ENCODE measurements around the gene AQP10.

The AQP10 gene

DNA sequence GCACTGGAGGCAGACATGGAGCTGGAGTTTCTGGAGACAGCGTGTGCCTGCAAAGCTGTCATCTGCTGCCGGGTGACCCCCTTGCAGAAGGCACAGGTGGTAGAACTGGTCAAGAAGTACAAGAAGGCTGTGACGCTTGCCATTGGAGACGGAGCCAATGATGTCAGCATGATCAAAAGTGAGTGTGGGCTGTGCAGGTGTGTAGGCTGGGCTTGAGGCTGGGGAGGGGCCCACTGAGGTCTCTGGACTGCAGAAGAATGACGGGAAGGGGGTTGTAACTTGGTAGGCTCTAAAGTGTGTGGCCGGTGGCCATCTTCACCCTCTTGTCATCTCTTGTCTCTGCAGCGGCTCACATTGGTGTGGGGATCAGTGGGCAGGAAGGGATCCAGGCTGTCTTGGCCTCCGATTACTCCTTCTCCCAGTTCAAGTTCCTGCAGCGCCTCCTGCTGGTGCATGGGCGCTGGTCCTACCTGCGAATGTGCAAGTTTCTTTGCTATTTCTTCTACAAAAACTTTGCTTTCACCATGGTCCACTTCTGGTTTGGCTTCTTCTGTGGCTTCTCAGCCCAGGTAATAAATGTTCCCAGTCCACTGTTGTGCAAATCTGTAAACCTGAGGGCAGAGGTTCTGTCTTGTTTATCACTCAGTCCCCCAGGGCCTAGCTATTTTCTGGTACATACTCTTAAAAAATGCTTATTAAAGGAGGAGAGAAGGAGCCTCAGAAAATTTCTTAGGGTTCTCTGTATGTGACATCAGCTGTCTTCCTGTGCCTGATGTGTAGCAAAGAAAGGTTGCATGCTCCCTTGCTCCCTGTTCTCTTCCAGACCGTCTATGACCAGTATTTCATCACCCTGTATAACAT lies 24.3 kb downstream of the AQP10 start:
- peaks cover 56% of the 10 kb centered on the region for H3K4me1 Mint-ChIP-seq (ENCODE audit: low read depth)
- H3K36me3 Mint-ChIP-seq (ENCODE audit: low read depth): no peaks in the 10 kb centered on the region
- H3K27ac Mint-ChIP-seq: no peak overlapping the region
- peaks cover 3% of the 10 kb centered on the region for H3K27me3 Mint-ChIP-seq
- intact Hi-C loops (cut with micrococcal nuclease): no loop called here
- H3K4me3 Mint-ChIP-seq: no peak overlapping the region
- H3K9me3 Mint-ChIP-seq: no peaks in the 10 kb centered on the region

DNA sequence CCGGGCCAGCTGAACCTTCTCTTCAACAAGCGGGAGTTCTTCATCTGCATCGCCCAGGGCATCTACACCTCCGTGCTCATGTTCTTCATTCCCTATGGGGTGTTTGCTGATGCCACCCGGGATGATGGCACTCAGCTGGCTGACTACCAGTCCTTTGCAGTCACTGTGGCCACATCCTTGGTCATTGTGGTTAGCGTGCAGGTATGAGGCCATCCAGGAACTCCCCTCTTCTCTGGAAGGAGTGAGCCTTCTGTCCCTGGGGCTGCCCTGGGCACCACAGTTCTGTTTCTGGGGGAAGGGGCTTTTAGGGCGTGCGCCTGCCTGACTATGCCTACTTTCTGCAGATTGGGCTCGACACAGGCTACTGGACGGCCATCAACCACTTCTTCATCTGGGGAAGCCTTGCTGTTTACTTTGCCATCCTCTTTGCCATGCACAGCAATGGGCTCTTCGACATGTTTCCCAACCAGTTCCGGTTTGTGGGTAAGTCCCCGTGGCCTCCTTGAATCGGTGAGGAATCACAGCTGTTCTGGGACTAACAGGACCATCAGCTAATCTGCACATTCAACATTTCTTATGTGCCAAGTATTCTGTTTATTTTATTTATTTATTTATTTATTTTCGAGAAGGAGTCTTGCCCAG lies 25.5 kb downstream of the AQP10 start:
- Mint-ChIP-seq H3K27me3 (peaks cover 4% of the 10 kb centered on the region), H3K27ac (peak overlapping the region; percentile 61), H3K4me3 (no peak overlapping the region), H3K36me3 (ENCODE audit: low read depth) (no peaks in the 10 kb centered on the region), H3K9me3 (no peaks in the 10 kb centered on the region), H3K4me1 (ENCODE audit: low read depth) (peaks cover 56% of the 10 kb centered on the region)
- intact Hi-C loops (cut with micrococcal nuclease): no loop called here

DNA sequence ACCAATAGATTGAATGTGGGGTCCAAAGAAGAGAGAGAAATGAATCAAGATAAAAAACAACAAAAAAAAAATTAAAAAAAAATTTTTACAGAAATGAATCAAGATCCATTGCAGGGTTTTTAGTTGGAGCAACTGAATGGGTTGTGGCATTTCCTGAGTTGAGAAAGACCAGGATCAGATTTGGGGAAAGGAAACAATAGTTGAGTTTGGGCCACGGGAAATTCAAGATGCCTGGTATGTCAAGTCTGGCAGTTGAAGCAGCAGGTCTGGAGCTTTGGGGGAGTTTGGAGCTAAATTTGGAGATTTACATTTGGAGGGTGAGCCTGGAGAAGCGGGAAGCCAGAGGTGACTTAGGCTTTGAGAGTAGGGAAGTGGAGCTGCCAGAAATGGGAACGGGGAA lies 27.1 kb downstream of the AQP10 start:
- Mint-ChIP-seq H3K9me3 (no peaks in the 10 kb centered on the region), H3K4me3 (no peak overlapping the region), H3K27ac (no peak overlapping the region), H3K36me3 (ENCODE audit: low read depth) (no peaks in the 10 kb centered on the region), H3K27me3 (peaks cover 11% of the 10 kb centered on the region), H3K4me1 (ENCODE audit: low read depth) (peaks cover 52% of the 10 kb centered on the region)
- intact Hi-C loops (cut with micrococcal nuclease): no loop called here

DNA sequence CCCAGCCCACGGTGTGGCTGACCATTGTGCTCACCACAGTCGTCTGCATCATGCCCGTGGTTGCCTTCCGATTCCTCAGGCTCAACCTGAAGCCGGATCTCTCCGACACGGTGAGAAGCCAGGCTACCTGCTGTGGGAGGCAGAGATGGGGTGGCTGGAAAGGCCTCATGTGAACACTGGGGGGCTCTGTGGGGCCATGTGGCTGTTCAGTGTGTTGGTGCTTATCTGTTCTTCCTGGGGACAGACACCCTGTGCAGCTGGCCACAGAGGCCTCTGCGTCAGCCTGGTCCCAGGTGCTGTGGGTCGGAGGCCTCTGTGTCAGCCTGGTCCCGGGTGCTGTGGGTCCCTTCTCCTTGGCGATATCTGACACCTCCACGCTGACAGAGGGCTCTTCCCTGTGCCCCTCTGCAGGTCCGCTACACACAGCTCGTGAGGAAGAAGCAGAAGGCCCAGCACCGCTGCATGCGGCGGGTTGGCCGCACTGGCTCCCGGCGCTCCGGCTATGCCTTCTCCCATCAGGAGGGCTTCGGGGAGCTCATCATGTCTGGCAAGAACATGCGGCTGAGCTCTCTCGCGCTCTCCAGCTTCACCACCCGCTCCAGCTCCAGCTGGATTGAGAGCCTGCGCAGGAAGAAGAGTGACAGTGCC lies 27.7 kb downstream of the AQP10 start:
- Mint-ChIP-seq H3K4me1 (ENCODE audit: low read depth) (peaks cover 52% of the 10 kb centered on the region), H3K27ac (peak overlapping the region; percentile 16), H3K9me3 (no peaks in the 10 kb centered on the region), H3K27me3 (peaks cover 11% of the 10 kb centered on the region), H3K4me3 (no peak overlapping the region), H3K36me3 (ENCODE audit: low read depth) (no peaks in the 10 kb centered on the region)
- intact Hi-C loops (cut with micrococcal nuclease): no loop called here

DNA sequence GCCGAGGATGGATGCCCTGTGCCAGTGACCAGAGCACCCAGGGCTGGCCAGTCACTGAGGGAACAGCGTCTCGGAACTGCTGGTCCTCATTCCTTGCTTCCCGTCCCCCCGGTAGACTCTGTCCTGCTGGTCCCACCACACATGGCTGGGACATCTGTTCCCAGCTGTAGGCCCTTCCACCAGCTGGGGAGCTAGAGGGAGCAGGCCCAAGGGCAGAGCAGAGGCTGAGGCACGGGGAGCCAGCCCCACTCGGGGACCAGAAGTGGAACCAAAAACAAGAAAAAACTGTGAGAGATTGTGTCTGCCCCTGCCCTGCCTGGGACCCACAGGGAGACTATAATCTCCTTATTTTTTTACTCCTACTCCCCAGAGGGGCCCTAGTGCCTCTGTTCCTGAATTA lies 28.2 kb downstream of the AQP10 start:
- peaks cover 53% of the 10 kb centered on the region for H3K4me1 Mint-ChIP-seq (ENCODE audit: low read depth)
- intact Hi-C loops (cut with micrococcal nuclease): no loop called here
- H3K36me3 Mint-ChIP-seq (ENCODE audit: low read depth): no peaks in the 10 kb centered on the region
- H3K9me3 Mint-ChIP-seq: no peaks in the 10 kb centered on the region
- H3K4me3 Mint-ChIP-seq: no peak overlapping the region
- peak overlapping the region; percentile 16 for H3K27ac Mint-ChIP-seq
- peaks cover 14% of the 10 kb centered on the region for H3K27me3 Mint-ChIP-seq

DNA sequence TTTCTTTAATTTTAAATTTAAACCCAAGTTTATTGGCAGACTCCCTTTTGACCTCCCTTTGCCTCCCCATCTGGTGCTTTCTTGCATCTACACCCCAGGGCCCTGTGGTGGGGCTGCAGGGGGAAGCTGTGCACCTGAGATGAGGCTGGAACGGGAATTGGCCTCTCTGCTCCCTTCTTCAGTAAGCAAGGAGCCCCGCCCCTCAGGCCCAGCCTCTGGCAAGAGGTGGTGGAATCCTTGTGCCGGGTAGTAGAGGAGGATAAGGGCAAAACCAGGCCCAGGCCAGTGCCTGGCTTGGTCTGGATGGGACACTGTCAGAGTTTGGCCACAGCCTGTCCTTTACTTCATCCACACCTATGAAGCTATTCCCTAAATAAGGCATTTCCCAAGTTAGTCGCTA lies 29.5 kb downstream of the AQP10 start:
- peaks cover 59% of the 10 kb centered on the region for H3K4me1 Mint-ChIP-seq (ENCODE audit: low read depth)
- H3K4me3 Mint-ChIP-seq: no peak overlapping the region
- H3K9me3 Mint-ChIP-seq: no peaks in the 10 kb centered on the region
- H3K27ac Mint-ChIP-seq: no peak overlapping the region
- H3K27me3 Mint-ChIP-seq: peaks cover 21% of the 10 kb centered on the region
- H3K36me3 Mint-ChIP-seq (ENCODE audit: low read depth): no peaks in the 10 kb centered on the region
- intact Hi-C loops (cut with micrococcal nuclease): loop anchor here (5.0 kb wide), 1 partner anchor 57 kb away; the partner anchor contains the start of gene IL6R

DNA sequence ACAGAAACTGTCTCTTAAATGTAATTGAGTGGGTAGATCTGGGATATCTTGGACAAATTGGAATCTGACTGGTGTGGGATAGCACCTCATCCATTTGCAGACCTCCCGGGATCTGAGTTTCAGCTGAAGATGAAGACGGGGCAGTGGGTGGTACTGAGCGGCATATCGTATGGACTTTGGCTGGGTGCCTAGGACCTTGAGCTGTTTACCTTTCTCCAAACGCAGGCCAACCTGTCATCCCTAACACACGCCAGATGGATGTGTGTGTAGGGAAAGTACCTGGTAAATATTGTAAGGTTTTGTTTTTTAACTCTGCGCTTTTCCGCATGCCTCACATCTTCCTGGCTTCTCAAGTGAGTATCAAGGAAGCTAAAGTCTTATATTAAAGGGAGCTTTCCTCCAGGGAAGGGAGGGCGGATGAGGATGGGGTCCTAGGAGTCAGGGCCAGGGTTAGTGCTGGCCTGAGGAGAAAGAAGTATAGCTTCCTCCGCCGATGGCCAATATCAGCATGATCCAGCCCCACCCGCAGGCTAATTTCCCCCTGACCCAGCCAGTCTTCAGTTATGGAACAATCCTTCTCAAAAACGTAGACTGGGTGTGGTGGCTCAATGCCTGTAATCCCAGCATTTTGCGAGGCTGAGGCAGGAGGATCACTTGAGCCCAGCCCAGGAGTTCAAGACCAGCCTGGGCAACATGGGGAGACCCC lies 30.6 kb downstream of the AQP10 start:
- intact Hi-C loops (cut with micrococcal nuclease): loop anchor here (5.0 kb wide), 1 partner anchor 56 kb away; the partner anchor contains the start of gene IL6R
- no peak overlapping the region for H3K27ac Mint-ChIP-seq
- H3K27me3 Mint-ChIP-seq: peaks cover 22% of the 10 kb centered on the region
- peaks cover 59% of the 10 kb centered on the region for H3K4me1 Mint-ChIP-seq (ENCODE audit: low read depth)
- H3K9me3 Mint-ChIP-seq: no peaks in the 10 kb centered on the region
- H3K4me3 Mint-ChIP-seq: no peak overlapping the region
- no peaks in the 10 kb centered on the region for H3K36me3 Mint-ChIP-seq (ENCODE audit: low read depth)

DNA sequence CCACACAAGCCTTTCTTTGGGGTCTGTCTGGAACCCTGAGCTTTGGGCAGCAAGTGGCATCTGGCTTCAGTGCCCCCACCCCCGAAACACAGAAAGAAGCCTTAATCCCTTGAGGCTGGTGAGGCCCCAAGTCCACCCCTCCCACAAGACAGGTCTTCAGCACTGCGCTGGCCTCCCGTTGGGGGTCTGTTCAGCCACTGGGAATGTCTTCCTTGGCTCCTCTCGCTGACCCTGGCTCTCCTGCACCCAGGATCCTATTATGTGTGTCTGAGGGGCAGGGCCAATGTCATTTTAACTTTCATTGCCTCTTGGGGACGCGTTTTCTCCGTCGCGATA lies 31.3 kb downstream of the AQP10 start:
- peaks cover 54% of the 10 kb centered on the region for H3K4me1 Mint-ChIP-seq (ENCODE audit: low read depth)
- peak overlapping the region; percentile 74 for H3K27ac Mint-ChIP-seq
- peaks cover 26% of the 10 kb centered on the region for H3K27me3 Mint-ChIP-seq
- no peaks in the 10 kb centered on the region for H3K36me3 Mint-ChIP-seq (ENCODE audit: low read depth)
- intact Hi-C loops (cut with micrococcal nuclease): loop anchor here (5.0 kb wide), 1 partner anchor 55 kb away; the partner anchor contains the start of gene IL6R
- peak overlapping the region; percentile 76 for H3K4me3 Mint-ChIP-seq
- no peaks in the 10 kb centered on the region for H3K9me3 Mint-ChIP-seq

DNA sequence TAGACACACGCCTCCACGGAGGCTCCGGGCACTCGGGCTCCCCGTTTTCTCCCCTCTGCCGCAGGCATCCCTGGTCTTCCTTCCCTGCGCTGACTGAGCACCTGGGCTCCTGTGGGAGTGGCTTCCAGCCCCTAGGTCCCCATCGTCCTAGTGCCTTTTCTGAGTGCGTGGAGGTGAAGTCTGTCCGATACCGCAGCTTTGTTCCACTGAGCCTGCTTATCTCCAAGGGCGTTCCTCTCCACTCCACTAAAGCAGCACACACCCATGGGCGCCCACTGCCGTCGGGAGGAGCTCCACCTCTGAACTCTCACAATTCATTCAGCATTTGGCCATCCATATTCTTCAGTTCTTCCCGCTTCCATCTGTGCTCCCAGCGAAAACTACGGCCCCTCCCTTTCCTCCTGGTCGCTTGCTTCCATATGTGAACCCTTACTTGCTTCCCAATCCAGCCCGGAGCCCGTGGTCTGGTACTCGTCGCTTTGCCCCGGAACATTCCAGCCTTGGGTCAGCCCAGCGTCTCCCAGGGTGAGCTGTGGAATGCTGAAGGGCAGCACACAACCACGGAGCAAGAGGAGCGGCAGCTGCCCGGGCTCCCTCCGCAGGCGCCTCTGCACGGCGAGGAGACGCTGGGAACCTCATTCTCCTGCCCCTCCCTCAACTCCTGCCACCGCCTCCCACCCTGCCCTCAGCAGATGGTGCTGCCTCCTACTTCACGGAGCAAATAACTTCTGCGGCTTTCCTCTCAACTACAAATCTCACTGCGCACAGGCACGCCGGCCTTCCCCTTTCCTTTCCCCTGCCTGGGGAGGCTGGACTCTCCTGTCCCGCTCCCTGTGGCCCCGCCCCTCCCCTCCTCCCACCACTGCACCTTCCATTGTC lies 31.9 kb downstream of the AQP10 start:
- intact Hi-C loops (cut with micrococcal nuclease): loop anchor here (5.0 kb wide), 1 partner anchor 54 kb away; the partner anchor contains the start of gene IL6R
- H3K27ac Mint-ChIP-seq: peak overlapping the region; percentile 74
- H3K4me1 Mint-ChIP-seq (ENCODE audit: low read depth): peaks cover 48% of the 10 kb centered on the region
- peaks cover 26% of the 10 kb centered on the region for H3K27me3 Mint-ChIP-seq
- H3K4me3 Mint-ChIP-seq: peak overlapping the region; percentile 76
- no peaks in the 10 kb centered on the region for H3K36me3 Mint-ChIP-seq (ENCODE audit: low read depth)
- H3K9me3 Mint-ChIP-seq: no peaks in the 10 kb centered on the region

DNA sequence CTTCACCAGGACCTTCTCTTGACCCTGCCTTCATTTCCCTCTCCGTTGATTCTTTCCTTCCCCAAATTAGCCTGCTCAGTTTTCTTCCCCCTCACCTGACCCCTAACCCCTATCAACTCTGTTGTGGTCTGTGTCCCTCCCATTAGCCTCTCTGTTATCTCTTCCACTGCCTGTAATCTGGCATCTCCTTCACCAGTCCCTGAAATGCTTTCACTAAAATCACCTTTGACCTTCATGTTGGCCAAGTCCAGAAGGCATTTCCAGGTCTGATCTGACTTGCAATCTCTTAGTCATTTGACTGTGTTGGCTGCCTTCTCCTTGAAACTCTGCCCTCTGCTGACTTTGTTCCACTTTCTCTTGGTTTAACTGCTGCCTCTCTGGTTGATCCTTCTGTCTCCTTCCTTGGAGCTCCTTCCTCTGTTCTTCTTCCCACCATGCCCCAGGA lies 32.6 kb downstream of the AQP10 start:
- no peaks in the 10 kb centered on the region for H3K36me3 Mint-ChIP-seq (ENCODE audit: low read depth)
- intact Hi-C loops (cut with micrococcal nuclease): loop anchor here (5.0 kb wide), 1 partner anchor 54 kb away; the partner anchor contains the start of gene IL6R
- H3K4me1 Mint-ChIP-seq (ENCODE audit: low read depth): peaks cover 41% of the 10 kb centered on the region
- peak overlapping the region; percentile 74 for H3K27ac Mint-ChIP-seq
- peaks cover 26% of the 10 kb centered on the region for H3K27me3 Mint-ChIP-seq
- no peaks in the 10 kb centered on the region for H3K9me3 Mint-ChIP-seq
- H3K4me3 Mint-ChIP-seq: peak overlapping the region; percentile 76

DNA sequence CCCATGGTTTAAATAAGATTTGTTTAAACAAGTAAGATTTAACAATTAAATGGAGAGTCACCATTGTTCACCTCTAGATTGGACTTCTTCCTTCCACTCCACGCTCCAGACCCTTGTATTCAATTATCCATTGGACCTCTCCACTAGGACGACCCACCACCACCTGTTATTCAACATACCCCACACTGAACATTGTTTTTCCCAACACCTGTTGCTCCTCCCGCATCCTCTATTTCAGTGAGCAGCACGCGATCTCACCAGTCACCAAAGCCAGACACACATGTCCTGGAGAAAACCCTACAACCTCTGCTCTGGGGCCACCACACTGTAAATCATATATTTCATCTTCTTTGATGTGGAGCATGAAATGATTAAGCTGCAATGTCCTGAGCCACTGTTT lies 33.1 kb downstream of the AQP10 start:
- no peak overlapping the region for H3K4me3 Mint-ChIP-seq
- H3K27me3 Mint-ChIP-seq: peaks cover 26% of the 10 kb centered on the region
- intact Hi-C loops (cut with micrococcal nuclease): loop anchor here (5.0 kb wide), 1 partner anchor 53 kb away; the partner anchor contains the start of gene IL6R
- peaks cover 40% of the 10 kb centered on the region for H3K4me1 Mint-ChIP-seq (ENCODE audit: low read depth)
- H3K27ac Mint-ChIP-seq: peak overlapping the region; percentile 74
- no peaks in the 10 kb centered on the region for H3K9me3 Mint-ChIP-seq
- H3K36me3 Mint-ChIP-seq (ENCODE audit: low read depth): no peaks in the 10 kb centered on the region

DNA sequence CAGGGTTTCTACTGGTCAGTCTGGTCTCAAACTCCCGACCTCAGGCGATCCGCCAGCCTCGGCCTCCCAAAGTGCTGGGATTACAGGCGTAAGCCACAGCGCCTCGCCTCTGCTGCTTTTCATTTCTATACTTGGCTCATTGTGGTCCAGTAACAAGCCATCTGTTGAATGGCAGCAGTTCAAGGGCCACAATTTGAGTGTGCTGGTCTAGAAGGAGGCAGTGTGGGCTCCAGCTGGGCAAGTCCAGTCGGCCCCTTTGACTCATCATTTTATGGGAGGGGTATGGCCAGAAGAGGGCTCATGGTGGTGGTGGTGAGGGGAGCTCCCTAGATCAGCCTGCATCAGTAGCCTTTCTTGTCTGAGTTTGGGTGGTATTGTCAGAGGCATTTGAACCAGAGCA lies 37.6 kb downstream of the AQP10 start:
- H3K27me3 Mint-ChIP-seq: peaks cover 17% of the 10 kb centered on the region
- H3K4me3 Mint-ChIP-seq: no peak overlapping the region
- H3K4me1 Mint-ChIP-seq (ENCODE audit: low read depth): peaks cover 25% of the 10 kb centered on the region
- H3K36me3 Mint-ChIP-seq (ENCODE audit: low read depth): no peaks in the 10 kb centered on the region
- H3K9me3 Mint-ChIP-seq: no peaks in the 10 kb centered on the region
- H3K27ac Mint-ChIP-seq: no peak overlapping the region
- intact Hi-C loops (cut with micrococcal nuclease): no loop called here

DNA sequence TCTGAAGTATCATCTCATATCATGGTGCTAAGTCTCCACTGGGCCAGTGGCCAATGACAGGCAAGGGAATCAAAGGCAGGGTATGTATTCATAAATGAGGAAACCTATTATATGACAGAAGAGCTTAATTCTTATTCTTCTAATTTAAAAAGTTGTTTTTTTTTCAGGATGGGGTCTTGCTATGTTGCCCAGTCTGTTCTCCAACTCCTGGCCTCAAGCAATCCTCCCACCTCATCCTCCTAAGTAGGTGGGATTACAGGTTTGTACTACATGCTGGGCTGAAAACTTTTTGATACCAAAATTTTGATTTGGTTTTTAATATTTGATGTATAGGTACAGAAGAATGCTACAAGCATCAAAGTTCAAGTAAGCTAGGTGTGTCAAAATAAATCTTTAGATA lies 39.4 kb downstream of the AQP10 start:
- no peaks in the 10 kb centered on the region for H3K36me3 Mint-ChIP-seq (ENCODE audit: low read depth)
- peaks cover 7% of the 10 kb centered on the region for H3K27me3 Mint-ChIP-seq
- H3K27ac Mint-ChIP-seq: no peak overlapping the region
- intact Hi-C loops (cut with micrococcal nuclease): no loop called here
- H3K9me3 Mint-ChIP-seq: no peaks in the 10 kb centered on the region
- peaks cover 7% of the 10 kb centered on the region for H3K4me1 Mint-ChIP-seq (ENCODE audit: low read depth)
- no peak overlapping the region for H3K4me3 Mint-ChIP-seq

Data from dendritic cell treated with granulocyte-macrophage colony-stimulating factor and Interleukin-4, amounts not matched to agents 40 ng/mL and 50 ng/mL, for 4 days (primary cell).